Gastroesophageal sphincter (tissue), 4 donors: ENCODE data around the gene QKI. TPM values are rescaled to one million over a fixed set of nuclear protein-coding genes. Genes with fewer than 3 reads are reported as not detected.

Experiments
- ATAC-seq: fragments of 150-250 bp; one replicate; pipeline ENCODE4 v1.9.1; 2016; ENCODE audit warnings: mild to moderate bottlenecking, moderate library complexity
- H3K27ac ChIP-seq, 4 donors: fragments of 200-600 bp; sonication (generic) in 3 of 4; 1 replicate in 3 of 4; 2 replicates in 1 of 4; pipeline ENCODE4 v1.5.1; 2016 to 2019
- H3K27me3 ChIP-seq: fragments of 200-600 bp; sonication (generic); one replicate; pipeline ENCODE4 v1.5.1; 2019
- H3K36me3 ChIP-seq, 2 donors: fragments of 200-600 bp; sonication (generic); one replicate each; pipeline ENCODE4 v1.5.1; 2019; ENCODE audit warnings: control low read depth in 1 of 2
- H3K4me1 ChIP-seq, 3 donors: fragments of 200-600 bp; sonication (generic); 1 replicate in 2 of 3; 2 replicates in 1 of 3; pipeline ENCODE4 v1.5.1; 2016 to 2019; ENCODE audit warnings: control low read depth in 2 of 3
- H3K4me3 ChIP-seq, 2 donors: fragments of 200-600 bp; sonication (generic); one replicate each; pipeline ENCODE4 v1.5.1; 2019; ENCODE audit warnings: mild to moderate bottlenecking in 1 of 2, moderate library complexity in 1 of 2
- H3K9me3 ChIP-seq, 3 donors: fragments of 200-600 bp; sonication (generic); one replicate each; pipeline ENCODE4 v1.5.1; 2017 to 2019; ENCODE audit warnings: control low read depth in 2 of 3
- EP300 ChIP-seq: sonication (generic); formaldehyde crosslinking; IDR thresholded peaks from one replicate; pipeline ENCODE4 v1.6.1; 2017; ENCODE audit warnings: antibody characterized with exemption, mild to moderate bottlenecking
- POLR2A ChIP-seq, 2 donors: fragments of 450-650 bp; IDR thresholded peaks; one replicate each; pipeline ENCODE4 v1.6.1; 2017; ENCODE audit warnings: antibody characterized with exemption in 2 of 2, mild to moderate bottlenecking in 2 of 2, moderate library complexity in 1 of 2
- POLR2AphosphoS5 ChIP-seq: sonication (generic); formaldehyde crosslinking; IDR thresholded peaks from one replicate; pipeline ENCODE4 v1.6.1; 2017; ENCODE audit warnings: antibody characterized with exemption
- WGBS, 2 donors: methylation state at CpG; one replicate each; pipeline ENCODE4 v1.1.5; 2018; ENCODE audit warnings: low coverage in 1 of 2; 5-methylcytosine and 5-hydroxymethylcytosine counted together
- total RNA-seq, 4 donors: library from RNA; depleted of rRNA; stranded (reverse); fragments of >200 nt; gene quantifications; one replicate each; pipeline ENCODE4 v1.1.0, GENCODE V29; 2016
- TF ChIP-seq, protein P1 (sequence below), 4 experiments: fragments of 200-600 bp in 2 of 4; fragments of 450-650 bp in 2 of 4; sonication (generic) in 1 of 4; IDR thresholded peaks; one replicate each; pipeline ENCODE4 v1.5.1; 2017 to 2019; ENCODE audit warnings: antibody characterized with exemption in 4 of 4, mild to moderate bottlenecking in 2 of 4, moderate library complexity in 2 of 4

Gene QKI
- total RNA-seq, 4 donors from 2014 or later: 170 to 249 (median 227) TPM

DNA sequence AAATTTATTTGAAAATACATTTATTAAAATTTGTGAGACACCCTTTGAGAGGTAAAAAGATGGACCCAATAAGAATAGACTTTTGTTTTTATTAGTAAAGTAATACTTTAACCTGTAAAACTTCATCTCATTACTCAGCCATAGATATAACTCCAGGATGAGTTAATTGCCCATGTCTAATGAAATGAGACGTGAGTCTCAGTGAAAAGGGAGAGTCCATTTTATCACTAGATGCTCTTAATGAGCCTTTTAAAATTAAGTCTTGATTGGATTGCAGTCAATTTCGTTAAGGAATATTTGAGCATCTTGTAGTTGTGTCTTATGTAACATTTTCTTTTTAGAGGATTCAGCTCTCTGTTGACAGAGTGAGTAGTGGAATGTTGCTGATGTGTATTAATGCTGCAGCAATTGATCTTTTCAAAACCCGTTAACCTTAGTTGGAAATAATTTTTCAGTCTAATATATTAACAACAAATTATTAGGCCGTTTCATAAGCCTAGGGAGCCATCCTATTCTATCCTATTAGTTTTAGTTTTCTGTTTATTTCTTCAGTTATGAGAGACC lies 77.3 kb downstream of the QKI start:
- Histone ChIP-seq H3K27ac (peak overlapping the region in 2 of 4 donors; percentile 6 to 39), H3K9me3 (no peaks in the 10 kb centered on the region), H3K4me1 (peaks cover 0 to 69% (median 10%) of the 10 kb centered on the region in 3 donors), H3K4me3 (no peak overlapping the region), H3K27me3 (no peaks in the 10 kb centered on the region), H3K36me3 (no peaks in the 10 kb centered on the region)
- TF ChIP-seq, protein P1, sequence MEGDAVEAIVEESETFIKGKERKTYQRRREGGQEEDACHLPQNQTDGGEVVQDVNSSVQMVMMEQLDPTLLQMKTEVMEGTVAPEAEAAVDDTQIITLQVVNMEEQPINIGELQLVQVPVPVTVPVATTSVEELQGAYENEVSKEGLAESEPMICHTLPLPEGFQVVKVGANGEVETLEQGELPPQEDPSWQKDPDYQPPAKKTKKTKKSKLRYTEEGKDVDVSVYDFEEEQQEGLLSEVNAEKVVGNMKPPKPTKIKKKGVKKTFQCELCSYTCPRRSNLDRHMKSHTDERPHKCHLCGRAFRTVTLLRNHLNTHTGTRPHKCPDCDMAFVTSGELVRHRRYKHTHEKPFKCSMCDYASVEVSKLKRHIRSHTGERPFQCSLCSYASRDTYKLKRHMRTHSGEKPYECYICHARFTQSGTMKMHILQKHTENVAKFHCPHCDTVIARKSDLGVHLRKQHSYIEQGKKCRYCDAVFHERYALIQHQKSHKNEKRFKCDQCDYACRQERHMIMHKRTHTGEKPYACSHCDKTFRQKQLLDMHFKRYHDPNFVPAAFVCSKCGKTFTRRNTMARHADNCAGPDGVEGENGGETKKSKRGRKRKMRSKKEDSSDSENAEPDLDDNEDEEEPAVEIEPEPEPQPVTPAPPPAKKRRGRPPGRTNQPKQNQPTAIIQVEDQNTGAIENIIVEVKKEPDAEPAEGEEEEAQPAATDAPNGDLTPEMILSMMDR (IDR thresholded peaks at IDR 0.05): no peak
- no peak for TF ChIP-seq EP300
- TF ChIP-seq POLR2A (IDR thresholded peaks at IDR 0.05): no peak
- TF ChIP-seq POLR2AphosphoS5: no peak
- no peak for ATAC-seq
- WGBS, 2 donors: 76 to 78% methylated on average over 4 of the region's 4 CpGs

DNA sequence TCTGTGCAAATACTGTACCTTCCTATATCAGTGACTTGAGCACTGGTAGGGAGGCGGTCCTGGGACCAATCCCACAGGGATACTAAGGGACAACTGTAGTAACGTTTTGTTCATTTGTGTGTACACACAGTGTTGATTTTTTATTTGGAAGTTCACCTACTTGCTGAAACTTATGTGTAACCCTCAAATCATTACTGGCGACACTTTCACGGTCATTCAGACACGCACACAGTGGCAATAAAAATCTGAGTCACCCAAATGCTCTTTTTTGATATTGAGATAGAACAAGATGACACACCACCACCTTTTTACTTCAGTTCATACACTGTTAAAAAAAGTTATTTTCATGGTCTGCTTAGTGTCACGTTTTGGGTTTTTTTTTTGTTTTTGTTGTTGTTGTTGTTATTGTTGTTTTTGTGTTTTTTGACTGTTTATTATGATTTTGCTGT lies 79.8 kb downstream of the QKI start:
- no peak for ATAC-seq
- 85 to 89% methylated on average over 6 of the region's 6 CpGs for WGBS, 2 donors

GRCh38 chr6:163496205-163496604 lies 81.7 kb downstream of the QKI start:
- H3K4me3 ChIP-seq: no peak overlapping the region
- TF ChIP-seq EP300 (no peak), POLR2AphosphoS5 (no peak), POLR2A (IDR thresholded peaks at IDR 0.05) (no peak)
- TF ChIP-seq, protein P1 (IDR thresholded peaks at IDR 0.05): no peak
- ATAC-seq: no peak
- no peaks in the 10 kb centered on the region for H3K27me3 ChIP-seq
- 90% methylated on average over 1 of the region's 1 CpG; no CpG with 5 or more reads in 1 of the 2 donors for WGBS, 2 donors
- no peak overlapping the region for H3K27ac ChIP-seq
- H3K36me3 ChIP-seq: no peaks in the 10 kb centered on the region
- H3K4me1 ChIP-seq: peaks cover 0 to 47% (median 9%) of the 10 kb centered on the region in 3 donors
- no peaks in the 10 kb centered on the region for H3K9me3 ChIP-seq

More for the DNA sequence above, 79.8 kb downstream of the QKI start:
- no peak for TF ChIP-seq POLR2AphosphoS5
- TF ChIP-seq, protein P1 (IDR thresholded peaks at IDR 0.05): no peak
- TF ChIP-seq EP300: no peak
- TF ChIP-seq POLR2A (IDR thresholded peaks at IDR 0.05): no peak
- Histone ChIP-seq H3K4me1 (peaks cover 0 to 53% (median 10%) of the 10 kb centered on the region in 3 donors), H3K27me3 (no peaks in the 10 kb centered on the region), H3K36me3 (no peaks in the 10 kb centered on the region), H3K4me3 (no peak overlapping the region), H3K9me3 (no peaks in the 10 kb centered on the region), H3K27ac (no peak overlapping the region)

DNA sequence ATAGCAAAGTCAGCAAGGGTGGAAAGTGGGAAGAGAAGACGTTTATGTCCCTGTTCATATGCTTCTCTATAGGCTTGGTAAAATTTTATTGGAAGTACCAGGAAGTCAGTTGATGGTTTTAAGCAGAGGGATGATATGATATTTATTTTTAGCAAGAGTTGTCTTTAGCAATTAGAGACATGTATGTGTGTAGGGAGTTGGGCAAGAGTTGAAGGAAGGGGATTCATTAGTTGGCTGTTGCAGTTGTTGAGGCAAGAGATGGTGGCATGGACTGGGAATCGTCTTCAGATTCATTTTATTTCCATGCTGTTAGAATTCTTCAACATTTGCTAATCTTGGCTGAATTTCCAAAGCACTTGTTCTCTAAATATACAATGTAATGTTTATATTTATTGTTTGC lies 85.6 kb downstream of the QKI start:
- H3K4me1 ChIP-seq: peaks cover 0 to 43% (median 9%) of the 10 kb centered on the region in 3 donors

GRCh38 chr6:163501026-163501425 lies 86.5 kb downstream of the QKI start:
- no peak overlapping the region for H3K4me3 ChIP-seq
- 28 to 56% methylated on average over 2 of the region's 2 CpGs for WGBS, 2 donors
- ATAC-seq: no peak
- H3K4me1 ChIP-seq: peaks cover 0 to 50% (median 9%) of the 10 kb centered on the region in 3 donors
- H3K27me3 ChIP-seq: no peaks in the 10 kb centered on the region
- no peaks in the 10 kb centered on the region for H3K9me3 ChIP-seq
- TF ChIP-seq POLR2A (IDR thresholded peaks at IDR 0.05): no peak
- TF ChIP-seq, protein P1 (IDR thresholded peaks at IDR 0.05): peak in 1 of 4 experiments; percentile 7
- no peak overlapping the region for H3K27ac ChIP-seq
- H3K36me3 ChIP-seq: no peaks in the 10 kb centered on the region

More for the DNA sequence above, 85.6 kb downstream of the QKI start:
- 40 to 51% methylated on average over 2 of the region's 2 CpGs for WGBS, 2 donors
- Histone ChIP-seq H3K36me3 (no peaks in the 10 kb centered on the region), H3K9me3 (no peaks in the 10 kb centered on the region), H3K27ac (no peak overlapping the region), H3K4me3 (no peak overlapping the region), H3K27me3 (no peaks in the 10 kb centered on the region)
- no peak for ATAC-seq
- no peak for TF ChIP-seq POLR2A (IDR thresholded peaks at IDR 0.05)
